Measurements from ENCODE around the gene SVIL. TPM values are rescaled to one million over a fixed set of nuclear protein-coding genes. Genes with fewer than 3 reads are reported as not detected.
"Not testable (repeated sequence)": the region's sequence is repeated elsewhere in the genome, so short reads cannot be mapped to it uniquely, and the experiment has no call there.

Gene SVIL
- total RNA-seq, 1 donor from 2014 or later: 118 TPM

GRCh38 chr10:29542723-29543122 is 92.0 kb downstream of the SVIL start:
- no peaks in the 10 kb centered on the region for H3K4me1 ChIP-seq
- H3K27me3 ChIP-seq (ENCODE audit: low read depth): no peaks in the 10 kb centered on the region
- TF ChIP-seq, protein P1, sequence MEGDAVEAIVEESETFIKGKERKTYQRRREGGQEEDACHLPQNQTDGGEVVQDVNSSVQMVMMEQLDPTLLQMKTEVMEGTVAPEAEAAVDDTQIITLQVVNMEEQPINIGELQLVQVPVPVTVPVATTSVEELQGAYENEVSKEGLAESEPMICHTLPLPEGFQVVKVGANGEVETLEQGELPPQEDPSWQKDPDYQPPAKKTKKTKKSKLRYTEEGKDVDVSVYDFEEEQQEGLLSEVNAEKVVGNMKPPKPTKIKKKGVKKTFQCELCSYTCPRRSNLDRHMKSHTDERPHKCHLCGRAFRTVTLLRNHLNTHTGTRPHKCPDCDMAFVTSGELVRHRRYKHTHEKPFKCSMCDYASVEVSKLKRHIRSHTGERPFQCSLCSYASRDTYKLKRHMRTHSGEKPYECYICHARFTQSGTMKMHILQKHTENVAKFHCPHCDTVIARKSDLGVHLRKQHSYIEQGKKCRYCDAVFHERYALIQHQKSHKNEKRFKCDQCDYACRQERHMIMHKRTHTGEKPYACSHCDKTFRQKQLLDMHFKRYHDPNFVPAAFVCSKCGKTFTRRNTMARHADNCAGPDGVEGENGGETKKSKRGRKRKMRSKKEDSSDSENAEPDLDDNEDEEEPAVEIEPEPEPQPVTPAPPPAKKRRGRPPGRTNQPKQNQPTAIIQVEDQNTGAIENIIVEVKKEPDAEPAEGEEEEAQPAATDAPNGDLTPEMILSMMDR (IDR thresholded peaks at IDR 0.05): no peak
- ATAC-seq (no peak), DNase-seq (no peak)
- intact Hi-C loops (cut with DNase I): no loop called here
- H3K9me3 ChIP-seq: no peaks in the 10 kb centered on the region
- no peak overlapping the region for H3K4me3 ChIP-seq
- no peak overlapping the region for H3K27ac ChIP-seq
- H3K36me3 ChIP-seq: peaks cover 24% of the 10 kb centered on the region

DNA sequence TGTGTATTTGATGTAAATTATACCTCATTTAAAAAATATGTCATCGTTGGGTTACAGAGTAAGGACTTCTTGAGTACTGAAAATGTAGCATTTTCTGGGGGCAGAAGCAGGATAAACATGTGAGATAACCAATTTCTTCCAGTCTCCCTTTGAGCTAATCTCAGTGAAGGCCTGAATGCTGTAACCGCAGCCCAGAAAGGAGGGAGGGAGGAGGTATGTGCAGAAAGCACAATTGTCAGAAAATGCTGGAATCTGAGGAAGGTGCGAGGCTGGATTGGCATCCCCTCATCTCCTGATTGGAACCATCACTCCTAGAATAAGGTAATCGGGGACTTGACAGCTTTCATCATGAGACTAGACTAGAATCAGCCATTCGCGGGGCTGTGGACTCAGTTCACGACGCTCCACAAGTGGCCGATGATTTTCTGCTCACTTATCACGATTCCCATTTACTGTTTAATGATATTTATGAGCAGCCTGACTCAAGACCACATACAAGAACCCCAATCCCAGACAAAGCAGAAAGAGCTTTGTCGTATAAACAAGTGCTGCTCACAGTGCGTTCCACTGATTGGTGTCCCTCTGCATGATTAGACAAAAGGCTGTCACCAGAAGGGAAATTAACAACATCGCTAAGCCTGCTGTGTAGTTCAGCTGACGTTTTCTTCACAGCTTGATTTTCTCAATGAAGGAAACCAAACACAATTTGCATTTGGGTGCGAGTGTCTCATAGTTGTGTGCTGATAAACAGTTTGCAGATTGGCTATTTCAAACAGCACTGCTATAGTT is 93.2 kb downstream of the SVIL start:
- TF ChIP-seq, protein P1 (IDR thresholded peaks at IDR 0.05): no peak
- no peak overlapping the region for H3K4me3 ChIP-seq

DNA sequence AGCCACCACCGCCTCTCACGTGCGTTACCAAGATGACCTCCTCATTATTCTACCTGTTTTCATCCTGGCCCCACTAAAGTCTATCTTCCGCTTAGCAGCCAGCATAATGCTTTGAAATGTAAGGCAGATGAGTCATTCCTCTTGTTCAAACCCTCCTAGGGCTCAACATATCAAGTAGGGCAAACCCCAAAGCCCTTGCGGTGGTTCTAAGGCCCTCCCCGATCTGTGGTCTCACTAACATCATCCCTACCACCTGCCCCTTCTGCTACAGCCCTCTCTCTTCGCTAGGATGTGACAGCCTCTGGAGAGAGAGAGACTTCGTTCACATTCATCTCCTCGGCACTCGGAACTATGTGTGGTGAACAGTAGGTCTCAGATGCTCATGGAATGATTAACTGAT is 94.8 kb downstream of the SVIL start:
- peaks cover 24% of the 10 kb centered on the region for H3K36me3 ChIP-seq
- intact Hi-C loops (cut with DNase I): no loop called here
- TF ChIP-seq, protein P1 (IDR thresholded peaks at IDR 0.05): no peak

More for the DNA sequence above, 93.2 kb downstream of the SVIL start:
- Histone ChIP-seq H3K4me1 (peaks cover under 1% of the 10 kb centered on the region), H3K36me3 (peaks cover 24% of the 10 kb centered on the region), H3K9me3 (no peaks in the 10 kb centered on the region), H3K27me3 (ENCODE audit: low read depth) (no peaks in the 10 kb centered on the region), H3K27ac (no peak overlapping the region)
- DNase-seq (no peak), ATAC-seq (no peak)
- intact Hi-C loops (cut with DNase I): no loop called here

GRCh38 chr10:29539412-29539811 is 95.4 kb downstream of the SVIL start:
- Histone ChIP-seq H3K4me1 (peaks cover 23% of the 10 kb centered on the region), H3K9me3 (no peaks in the 10 kb centered on the region), H3K27me3 (ENCODE audit: low read depth) (no peaks in the 10 kb centered on the region), H3K36me3 (peaks cover 24% of the 10 kb centered on the region), H3K4me3 (no peak overlapping the region), H3K27ac (no peak overlapping the region)
- ATAC-seq: no peak
- intact Hi-C loops (cut with DNase I): no loop called here
- TF ChIP-seq, protein P1 (IDR thresholded peaks at IDR 0.05): no peak
- DNase-seq: no peak

More for the DNA sequence above, 94.8 kb downstream of the SVIL start:
- Histone ChIP-seq H3K27me3 (ENCODE audit: low read depth) (no peaks in the 10 kb centered on the region), H3K4me3 (no peak overlapping the region), H3K4me1 (peaks cover 16% of the 10 kb centered on the region), H3K27ac (no peak overlapping the region), H3K9me3 (no peaks in the 10 kb centered on the region)
- ATAC-seq (no peak), DNase-seq (no peak)

GRCh38 chr10:29537799-29538198 is 97.0 kb downstream of the SVIL start:
- DNase-seq: no peak
- no peak for ATAC-seq
- peaks cover 29% of the 10 kb centered on the region for H3K4me1 ChIP-seq
- no peaks in the 10 kb centered on the region for H3K27me3 ChIP-seq (ENCODE audit: low read depth)
- no peaks in the 10 kb centered on the region for H3K9me3 ChIP-seq
- TF ChIP-seq, protein P1 (IDR thresholded peaks at IDR 0.05): no peak
- H3K36me3 ChIP-seq: peaks cover 29% of the 10 kb centered on the region
- intact Hi-C loops (cut with DNase I): no loop called here
- H3K4me3 ChIP-seq: no peak overlapping the region
- H3K27ac ChIP-seq: no peak overlapping the region

GRCh38 chr10:29536691-29537090 is 98.1 kb downstream of the SVIL start:
- Histone ChIP-seq H3K36me3 (peaks cover 35% of the 10 kb centered on the region), H3K4me1 (peaks cover 29% of the 10 kb centered on the region)
- H3K27me3 ChIP-seq (ENCODE audit: low read depth); H3K9me3 ChIP-seq; H3K27ac ChIP-seq; DNase-seq; H3K4me3 ChIP-seq; intact Hi-C loops (cut with DNase I); ATAC-seq: not testable (repeated sequence)

All from lower lobe of right lung (tissue), 2 donors.